B cell (primary cell): ENCODE results near the gene TMEM120B.

ENCODE experiments used
- EZH2 ChIP-seq: IDR thresholded peaks from 2 replicates; pipeline ENCODE4 v1.6.1; 2012; ENCODE audit warnings: borderline replicate concordance, low read depth, mild to moderate bottlenecking, moderate library complexity, low read length; ENCODE audit not compliant: insufficient read depth, poor library complexity, severe bottlenecking
- TF ChIP-seq, protein P1 (sequence below): fragments of 200-600 bp; IDR thresholded peaks from one replicate; pipeline ENCODE4 v1.8.0; 2022; ENCODE audit warnings: antibody characterized with exemption, mild to moderate bottlenecking

DNA sequence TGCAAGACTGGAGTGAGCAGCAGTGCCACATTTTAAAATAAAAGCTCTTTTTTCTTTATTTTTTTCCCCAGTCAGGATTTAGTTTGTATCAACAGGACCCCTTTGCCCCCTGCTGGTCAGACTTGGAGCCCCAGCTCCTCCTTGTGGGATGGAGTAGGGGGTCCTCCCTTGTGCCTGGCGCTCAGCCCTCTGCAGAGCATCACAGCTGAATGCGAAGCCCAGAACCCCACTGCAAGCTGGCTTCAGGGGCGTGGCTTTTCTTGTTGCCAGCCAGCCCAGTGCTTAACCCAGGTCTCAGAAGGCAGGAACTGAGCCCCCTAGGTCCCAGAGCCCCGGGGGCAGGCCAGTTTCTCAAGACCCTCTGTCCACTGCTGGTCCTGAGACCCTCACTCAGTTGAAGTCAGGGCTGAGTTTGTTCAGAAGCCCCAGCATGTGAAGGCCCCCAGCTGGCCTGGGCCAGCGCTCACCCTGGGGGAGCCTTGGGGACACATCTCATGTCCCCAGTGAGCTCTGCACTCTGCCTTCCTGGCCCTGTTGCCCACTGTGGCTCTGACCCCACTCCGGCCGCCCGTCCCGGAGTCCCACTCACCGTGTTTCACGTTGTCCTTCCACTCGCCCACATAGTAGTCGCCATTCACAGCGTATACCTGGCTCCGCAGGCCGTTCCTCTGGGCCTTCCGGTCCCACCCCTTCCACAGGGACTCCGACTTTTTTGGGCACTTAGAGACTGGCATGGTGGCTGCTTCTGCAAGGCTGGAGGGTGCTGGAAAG is 43.6 kb upstream of the TMEM120B start:
- TF ChIP-seq, protein P1, sequence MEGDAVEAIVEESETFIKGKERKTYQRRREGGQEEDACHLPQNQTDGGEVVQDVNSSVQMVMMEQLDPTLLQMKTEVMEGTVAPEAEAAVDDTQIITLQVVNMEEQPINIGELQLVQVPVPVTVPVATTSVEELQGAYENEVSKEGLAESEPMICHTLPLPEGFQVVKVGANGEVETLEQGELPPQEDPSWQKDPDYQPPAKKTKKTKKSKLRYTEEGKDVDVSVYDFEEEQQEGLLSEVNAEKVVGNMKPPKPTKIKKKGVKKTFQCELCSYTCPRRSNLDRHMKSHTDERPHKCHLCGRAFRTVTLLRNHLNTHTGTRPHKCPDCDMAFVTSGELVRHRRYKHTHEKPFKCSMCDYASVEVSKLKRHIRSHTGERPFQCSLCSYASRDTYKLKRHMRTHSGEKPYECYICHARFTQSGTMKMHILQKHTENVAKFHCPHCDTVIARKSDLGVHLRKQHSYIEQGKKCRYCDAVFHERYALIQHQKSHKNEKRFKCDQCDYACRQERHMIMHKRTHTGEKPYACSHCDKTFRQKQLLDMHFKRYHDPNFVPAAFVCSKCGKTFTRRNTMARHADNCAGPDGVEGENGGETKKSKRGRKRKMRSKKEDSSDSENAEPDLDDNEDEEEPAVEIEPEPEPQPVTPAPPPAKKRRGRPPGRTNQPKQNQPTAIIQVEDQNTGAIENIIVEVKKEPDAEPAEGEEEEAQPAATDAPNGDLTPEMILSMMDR, result peak; percentile 78
- TF ChIP-seq EZH2, result no peak
